Muscle layer of duodenum (tissue), 2 donors: ENCODE results near the gene OBP2B.
"Not testable (repeated sequence)": the region's sequence is repeated elsewhere in the genome, so short reads cannot be mapped to it uniquely, and the experiment has no call there.

ENCODE experiments used
- H3K27ac ChIP-seq: one replicate; pipeline ENCODE4 v1.7.0; 2013; ENCODE audit warnings: mild to moderate bottlenecking, low read length
- H3K27me3 ChIP-seq: one replicate; pipeline ENCODE4 v1.7.0; 2013; ENCODE audit warnings: low read depth, mild to moderate bottlenecking, control low read depth, low read length
- H3K36me3 ChIP-seq, 2 donors: one replicate each; pipeline ENCODE4 v1.7.0; 2013; ENCODE audit warnings: low read length in 2 of 2, control low read depth in 1 of 2, mild to moderate bottlenecking in 1 of 2; ENCODE audit not compliant: insufficient read depth in 2 of 2, control insufficient read depth in 1 of 2
- H3K4me1 ChIP-seq, 2 donors: one replicate each; pipeline ENCODE4 v1.7.0; 2013; ENCODE audit warnings: low read length in 2 of 2, mild to moderate bottlenecking in 2 of 2, control low read depth in 1 of 2, moderate library complexity in 1 of 2; ENCODE audit not compliant: insufficient read depth in 2 of 2, control insufficient read depth in 1 of 2
- H3K4me3 ChIP-seq, 2 donors: one replicate each; pipeline ENCODE4 v1.7.0; 2013; ENCODE audit warnings: low read length in 2 of 2, low read depth in 1 of 2, mild to moderate bottlenecking in 1 of 2
- H3K9me3 ChIP-seq, 2 donors: one replicate each; pipeline ENCODE4 v1.7.0; 2013; ENCODE audit warnings: low read length in 2 of 2, control low read depth in 1 of 2, mild to moderate bottlenecking in 1 of 2; ENCODE audit not compliant: control insufficient read depth in 1 of 2
- donor health status: healthy.

Gene OBP2B

GRCh38 chr9:133251221-133251620 lies 42.2 kb upstream of the OBP2B start:
- not testable (repeated sequence) for H3K36me3 ChIP-seq, H3K27ac ChIP-seq, H3K9me3 ChIP-seq, H3K4me1 ChIP-seq, H3K4me3 ChIP-seq, H3K27me3 ChIP-seq

- Histone ChIP-seq H3K4me3 (no peak overlapping the region), H3K27ac (no peak overlapping the region), H3K9me3 (peaks cover 0 to 4% of the 10 kb centered on the region in 2 donors), H3K36me3 (no peaks in the 10 kb centered on the region), H3K4me1 (peaks cover 0 to 6% of the 10 kb centered on the region in 2 donors), H3K27me3 (no peaks in the 10 kb centered on the region)
These were observed 41.7 kb upstream of the OBP2B start for GRCh38 chr9:133250741-133251170.

DNA sequence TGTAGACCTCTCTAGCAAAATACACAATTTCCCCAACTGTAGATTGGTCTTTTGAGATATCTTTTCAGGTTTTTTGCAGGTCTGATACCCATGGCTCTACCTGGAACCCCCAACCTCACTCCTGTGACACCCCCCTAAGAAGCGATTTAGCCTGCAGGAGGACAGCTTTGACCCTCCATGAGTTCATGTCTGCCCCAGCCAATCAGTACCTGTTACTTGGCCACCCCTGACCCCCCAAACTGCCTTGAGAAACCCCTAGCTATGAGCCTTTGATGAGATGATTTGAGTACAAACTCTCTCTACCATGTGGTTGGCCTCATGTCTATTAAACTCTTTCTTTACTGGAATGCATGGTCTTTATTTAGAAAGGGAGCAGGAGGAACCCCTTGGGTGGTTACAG lies 40.3 kb upstream of the OBP2B start:
- no peaks in the 10 kb centered on the region for H3K27me3 ChIP-seq
- H3K9me3 ChIP-seq = peaks cover 0 to 4% of the 10 kb centered on the region in 2 donors
- H3K36me3 ChIP-seq = no peaks in the 10 kb centered on the region
- peaks cover 0 to 6% of the 10 kb centered on the region in 2 donors for H3K4me1 ChIP-seq
- no peak overlapping the region for H3K4me3 ChIP-seq
- H3K27ac ChIP-seq = no peak overlapping the region

GRCh38 chr9:133248726-133249295 lies 39.8 kb upstream of the OBP2B start:
- no peaks in the 10 kb centered on the region for H3K36me3 ChIP-seq
- H3K27ac ChIP-seq = no peak overlapping the region
- peaks cover 0 to 6% of the 10 kb centered on the region in 2 donors for H3K4me1 ChIP-seq
- H3K4me3 ChIP-seq = no peak overlapping the region
- no peaks in the 10 kb centered on the region for H3K27me3 ChIP-seq
- peaks cover 0 to 2% of the 10 kb centered on the region in 2 donors for H3K9me3 ChIP-seq

DNA sequence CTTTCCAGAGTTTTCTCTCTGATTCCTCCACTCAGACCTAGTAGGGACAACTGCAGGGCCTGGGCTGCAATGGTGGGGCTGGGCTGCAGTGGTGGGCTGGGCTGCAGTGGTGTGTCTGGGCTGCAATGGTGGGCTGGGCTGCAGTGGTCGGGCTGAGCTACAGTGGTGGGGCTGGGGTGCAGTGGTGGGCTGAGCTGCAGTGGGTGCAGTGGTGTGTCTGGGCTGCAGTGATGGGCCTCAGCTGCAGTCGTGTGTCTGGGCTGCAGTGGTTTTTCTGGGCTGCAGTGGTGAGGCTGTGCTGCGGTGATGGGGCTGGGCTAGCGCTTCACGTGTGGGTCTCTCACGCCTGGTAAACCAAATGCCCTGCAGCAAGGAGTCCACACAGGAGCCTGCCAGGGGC lies 38.6 kb upstream of the OBP2B start:
- Histone ChIP-seq H3K27me3 (no peaks in the 10 kb centered on the region), H3K4me1 (no peaks in the 10 kb centered on the region), H3K36me3 (no peaks in the 10 kb centered on the region), H3K4me3 (no peak overlapping the region), H3K9me3 (no peaks in the 10 kb centered on the region), H3K27ac (no peak overlapping the region)

DNA sequence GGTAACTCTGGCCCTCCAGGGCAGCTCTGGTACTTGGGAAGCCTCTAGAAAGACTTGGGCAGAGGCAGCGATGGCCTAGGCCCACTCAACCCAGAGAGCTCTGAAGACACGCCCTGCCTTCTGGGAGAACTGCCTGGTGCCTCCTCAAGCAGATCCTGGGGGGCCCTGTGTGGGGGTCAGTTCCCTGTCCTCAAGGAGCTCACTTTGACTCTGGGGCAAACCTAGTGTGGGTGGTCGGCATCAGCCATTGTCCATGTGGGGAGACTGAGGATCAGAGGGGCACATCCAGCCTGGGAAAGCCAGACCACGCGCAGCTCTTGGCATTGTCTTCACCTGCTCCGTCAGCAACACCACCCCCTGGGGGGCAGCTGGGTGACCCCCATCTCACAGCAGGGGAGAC lies 37.9 kb upstream of the OBP2B start:
- H3K4me3 ChIP-seq = no peak overlapping the region
- H3K4me1 ChIP-seq = no peaks in the 10 kb centered on the region
- H3K27me3 ChIP-seq = no peaks in the 10 kb centered on the region
- no peak overlapping the region for H3K27ac ChIP-seq
- H3K36me3 ChIP-seq = no peaks in the 10 kb centered on the region
- no peaks in the 10 kb centered on the region for H3K9me3 ChIP-seq

DNA sequence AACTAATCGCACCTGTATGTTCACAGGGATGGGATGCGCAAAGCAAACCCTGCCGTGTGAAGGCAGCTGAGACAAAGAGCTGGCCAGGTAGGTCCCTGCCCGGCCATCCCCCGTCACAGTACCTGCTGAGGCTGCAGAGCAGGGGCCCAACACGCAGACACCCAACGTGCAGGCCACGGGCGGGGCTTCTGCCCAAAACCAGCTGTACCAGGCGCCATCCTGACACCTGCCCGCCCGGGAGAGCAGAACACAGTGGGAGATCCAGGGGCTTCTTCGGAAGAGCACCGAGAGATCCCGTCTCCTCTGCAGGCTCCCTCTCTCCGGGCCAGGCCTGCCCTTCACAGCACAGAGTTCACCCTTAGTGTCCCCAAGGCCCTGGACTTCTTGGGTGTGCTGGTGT lies 37.5 kb upstream of the OBP2B start:
- H3K9me3 ChIP-seq = no peaks in the 10 kb centered on the region
- H3K27me3 ChIP-seq = no peaks in the 10 kb centered on the region
- no peaks in the 10 kb centered on the region for H3K36me3 ChIP-seq
- H3K4me1 ChIP-seq = no peaks in the 10 kb centered on the region
- no peak overlapping the region for H3K27ac ChIP-seq
- H3K4me3 ChIP-seq = no peak overlapping the region

DNA sequence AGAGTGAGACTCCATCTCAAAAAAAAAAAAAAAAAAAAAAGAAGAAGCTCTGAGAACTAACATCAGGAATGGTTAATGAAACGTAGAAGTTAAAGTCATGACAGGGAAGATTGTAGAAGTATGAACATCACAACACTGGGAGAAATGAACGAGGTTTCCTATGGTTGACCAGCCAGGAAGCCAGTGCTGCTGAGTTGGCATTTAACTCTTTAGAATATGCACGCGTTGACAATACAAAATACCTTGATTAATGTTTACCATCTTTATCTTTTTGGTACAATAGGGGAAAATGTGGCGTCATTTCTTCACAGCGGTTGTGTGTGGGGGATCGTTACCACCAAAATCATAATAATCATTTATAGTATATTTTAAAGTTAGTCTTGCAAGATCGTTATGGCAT lies 33.9 kb upstream of the OBP2B start:
- H3K9me3 ChIP-seq = no peaks in the 10 kb centered on the region
- peaks cover 0 to 13% of the 10 kb centered on the region in 2 donors for H3K4me1 ChIP-seq
- no peak overlapping the region for H3K4me3 ChIP-seq
- no peak overlapping the region for H3K27ac ChIP-seq
- no peaks in the 10 kb centered on the region for H3K36me3 ChIP-seq
- no peaks in the 10 kb centered on the region for H3K27me3 ChIP-seq

GRCh38 chr9:133242241-133242640 lies 33.2 kb upstream of the OBP2B start:
- H3K27me3 ChIP-seq = no peaks in the 10 kb centered on the region
- H3K4me1 ChIP-seq = peaks cover 4 to 13% of the 10 kb centered on the region in 2 donors
- no peak overlapping the region for H3K4me3 ChIP-seq
- H3K36me3 ChIP-seq = no peaks in the 10 kb centered on the region
- no peaks in the 10 kb centered on the region for H3K9me3 ChIP-seq
- H3K27ac ChIP-seq = no peak overlapping the region

- H3K9me3 ChIP-seq = no peaks in the 10 kb centered on the region
These were observed 30.6 kb upstream of the OBP2B start for GRCh38 chr9:133239533-133240090.

GRCh38 chr9:133238851-133239532 lies 29.9 kb upstream of the OBP2B start:
- H3K4me1 ChIP-seq = peaks cover 4 to 16% of the 10 kb centered on the region in 2 donors
- peak overlapping the region; percentile 55 to 59 for H3K4me3 ChIP-seq
- no peaks in the 10 kb centered on the region for H3K27me3 ChIP-seq
- H3K36me3 ChIP-seq = no peaks in the 10 kb centered on the region
- no peaks in the 10 kb centered on the region for H3K9me3 ChIP-seq
- peak overlapping the region; percentile 60 for H3K27ac ChIP-seq

More at GRCh38 chr9:133239533-133240090, 30.6 kb upstream of the OBP2B start:
- H3K4me3 ChIP-seq = no peak overlapping the region
- no peaks in the 10 kb centered on the region for H3K36me3 ChIP-seq
- no peaks in the 10 kb centered on the region for H3K27me3 ChIP-seq
- peaks cover 4 to 16% of the 10 kb centered on the region in 2 donors for H3K4me1 ChIP-seq
- H3K27ac ChIP-seq = no peak overlapping the region
